Measurements from ENCODE around the gene TLE3. TPM values are rescaled to one million over a fixed set of nuclear protein-coding genes. Genes with fewer than 3 reads are reported as not detected.

The TLE3 gene
- total and polyA plus RNA-seq, 2 experiments from 2014 or later: 20.5 to 38.2 TPM

GRCh38 chr15:69999392-70000085, 98.2 kb downstream of the TLE3 start:
- H3K4me3 ChIP-seq: no peak overlapping the region
- H3K27ac ChIP-seq: no peak overlapping the region
- H3K36me3 ChIP-seq: no peaks in the 10 kb centered on the region
- no peaks in the 10 kb centered on the region for H3K9me3 ChIP-seq (ENCODE audit: low read depth)
- TF ChIP-seq CTCF (IDR thresholded peaks at IDR 0.05; ENCODE audit: low read depth, low read length): no peak
- no peak for DNase-seq (ENCODE audit: low read depth in 1 of 2, low spot score in 1 of 2)
- peaks cover 4% of the 10 kb centered on the region for H3K27me3 ChIP-seq
- no peaks in the 10 kb centered on the region for H3K4me1 ChIP-seq (ENCODE audit: low read depth)

- H3K27ac ChIP-seq: no peak overlapping the region
- no peaks in the 10 kb centered on the region for H3K9me3 ChIP-seq (ENCODE audit: low read depth)
- no peak for TF ChIP-seq CTCF (IDR thresholded peaks at IDR 0.05; ENCODE audit: low read depth, low read length)
- no peaks in the 10 kb centered on the region for H3K4me1 ChIP-seq (ENCODE audit: low read depth)
- no peak overlapping the region for H3K4me3 ChIP-seq
- no peaks in the 10 kb centered on the region for H3K36me3 ChIP-seq
- DNase-seq (ENCODE audit: low read depth in 1 of 2, low spot score in 1 of 2): no peak
- peaks cover 4% of the 10 kb centered on the region for H3K27me3 ChIP-seq
Observed at GRCh38 chr15:69998541-69999391, 99.0 kb downstream of the TLE3 start.

GRCh38 chr15:69997813-69998212, 99.9 kb downstream of the TLE3 start:
- no peaks in the 10 kb centered on the region for H3K9me3 ChIP-seq (ENCODE audit: low read depth)
- peak in 1 of 2 donors; percentile 67 for DNase-seq (ENCODE audit: low read depth in 1 of 2, low spot score in 1 of 2)
- no peaks in the 10 kb centered on the region for H3K36me3 ChIP-seq
- no peak for TF ChIP-seq CTCF (IDR thresholded peaks at IDR 0.05; ENCODE audit: low read depth, low read length)
- H3K4me3 ChIP-seq: no peak overlapping the region
- peaks cover 4% of the 10 kb centered on the region for H3K27me3 ChIP-seq
- no peak overlapping the region for H3K27ac ChIP-seq
- H3K4me1 ChIP-seq (ENCODE audit: low read depth): no peaks in the 10 kb centered on the region
